Measurements from ENCODE around the gene TAC3. TPM values are rescaled to one million over a fixed set of nuclear protein-coding genes. Genes with fewer than 3 reads are reported as not detected.
A peak's percentile ranks its signal among the peaks of the same experiment; 100 is the strongest.

The TAC3 gene
- total and polyA plus RNA-seq, 4 donors, result not detected

DNA sequence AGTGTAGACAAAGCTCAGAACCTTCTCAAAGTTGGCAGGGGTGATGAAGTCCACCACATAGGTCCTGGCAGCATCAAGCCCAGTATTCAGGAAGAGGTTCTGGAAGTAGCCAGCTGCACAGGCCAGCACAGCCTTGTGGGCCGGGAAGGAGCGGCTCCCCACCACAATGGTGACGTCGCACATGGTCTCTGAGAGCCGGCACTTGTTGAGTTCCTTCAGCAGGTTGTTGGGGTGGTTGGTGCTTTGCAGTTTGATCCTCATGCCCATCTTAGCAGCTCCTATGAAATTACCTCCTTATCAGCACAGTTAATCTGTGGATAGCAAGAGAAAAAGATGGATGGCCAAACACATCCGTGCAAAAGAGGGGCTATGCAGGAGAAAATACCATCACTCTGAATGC, 11.7 kb downstream of the TAC3 start:
- Histone ChIP-seq H3K4me3 (no peak overlapping the region), H3K4me1 (ENCODE audit: control insufficient read depth in 5 of 5, insufficient read depth in 5 of 5, low read length in 5 of 5) (peaks cover 0 to 12% (median 4%) of the 10 kb centered on the region in 5 donors), H3K27ac (ENCODE audit: low read depth in 1 of 2, low read length in 1 of 2) (no peak overlapping the region), H3K36me3 (ENCODE audit: control insufficient read depth in 4 of 4, insufficient read depth in 4 of 4, low read length in 4 of 4) (peaks cover 0 to 25% (median 20%) of the 10 kb centered on the region in 4 donors), H3K27me3 (ENCODE audit: control insufficient read depth in 3 of 3, insufficient read depth in 3 of 3, low read length in 2 of 3) (no peaks in the 10 kb centered on the region), H3K9ac (ENCODE audit: insufficient read depth in 1 of 2, low read length in 2 of 2) (no peak overlapping the region), H3K9me3 (ENCODE audit: control insufficient read depth in 4 of 4, insufficient read depth in 3 of 4, low read length in 3 of 4) (no peaks in the 10 kb centered on the region)
- WGBS, 2 donors, result 82 to 84% methylated on average over 6 of the region's 6 CpGs
- TF ChIP-seq, protein P1, sequence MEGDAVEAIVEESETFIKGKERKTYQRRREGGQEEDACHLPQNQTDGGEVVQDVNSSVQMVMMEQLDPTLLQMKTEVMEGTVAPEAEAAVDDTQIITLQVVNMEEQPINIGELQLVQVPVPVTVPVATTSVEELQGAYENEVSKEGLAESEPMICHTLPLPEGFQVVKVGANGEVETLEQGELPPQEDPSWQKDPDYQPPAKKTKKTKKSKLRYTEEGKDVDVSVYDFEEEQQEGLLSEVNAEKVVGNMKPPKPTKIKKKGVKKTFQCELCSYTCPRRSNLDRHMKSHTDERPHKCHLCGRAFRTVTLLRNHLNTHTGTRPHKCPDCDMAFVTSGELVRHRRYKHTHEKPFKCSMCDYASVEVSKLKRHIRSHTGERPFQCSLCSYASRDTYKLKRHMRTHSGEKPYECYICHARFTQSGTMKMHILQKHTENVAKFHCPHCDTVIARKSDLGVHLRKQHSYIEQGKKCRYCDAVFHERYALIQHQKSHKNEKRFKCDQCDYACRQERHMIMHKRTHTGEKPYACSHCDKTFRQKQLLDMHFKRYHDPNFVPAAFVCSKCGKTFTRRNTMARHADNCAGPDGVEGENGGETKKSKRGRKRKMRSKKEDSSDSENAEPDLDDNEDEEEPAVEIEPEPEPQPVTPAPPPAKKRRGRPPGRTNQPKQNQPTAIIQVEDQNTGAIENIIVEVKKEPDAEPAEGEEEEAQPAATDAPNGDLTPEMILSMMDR (IDR thresholded peaks at IDR 0.05; ENCODE audit: control extremely low read depth, extremely low read depth), result no peak
- ATAC-seq (ENCODE audit: insufficient read depth, low FRiP score) (no peak), DNase-seq (no peak)

DNA sequence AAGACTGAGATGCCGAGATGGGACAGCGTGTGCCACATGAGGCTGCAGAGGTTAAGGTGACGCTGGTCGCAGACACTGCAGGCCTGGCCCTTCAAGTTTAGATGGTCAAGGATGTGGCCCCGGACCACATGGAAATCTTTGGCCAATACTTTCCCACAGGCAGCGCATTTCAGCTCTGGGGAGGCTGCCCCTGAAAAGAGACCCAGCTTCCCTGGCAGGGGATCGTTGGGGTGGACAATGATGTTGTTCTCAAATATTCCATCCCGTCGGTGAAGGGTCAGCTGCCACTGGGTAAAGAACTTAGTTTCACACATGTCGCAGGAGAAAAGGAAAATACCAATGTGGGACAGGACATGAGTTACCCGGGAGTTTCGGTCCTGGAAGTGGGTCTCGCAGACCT, 12.9 kb downstream of the TAC3 start:
- no peak for ATAC-seq (ENCODE audit: insufficient read depth, low FRiP score)
- H3K36me3 ChIP-seq (ENCODE audit: control insufficient read depth in 4 of 4, insufficient read depth in 4 of 4, low read length in 4 of 4), result peaks cover 0 to 25% (median 20%) of the 10 kb centered on the region in 4 donors
- H3K27ac ChIP-seq (ENCODE audit: low read depth in 1 of 2, low read length in 1 of 2), result no peak overlapping the region
- H3K9ac ChIP-seq (ENCODE audit: insufficient read depth in 1 of 2, low read length in 2 of 2), result no peak overlapping the region
- 93 to 96% methylated on average over 13 of the region's 13 CpGs for WGBS, 2 donors
- H3K4me1 ChIP-seq (ENCODE audit: control insufficient read depth in 5 of 5, insufficient read depth in 5 of 5, low read length in 5 of 5), result peaks cover 0 to 12% (median 4%) of the 10 kb centered on the region in 5 donors
- H3K4me3 ChIP-seq, result no peak overlapping the region
- no peak for DNase-seq
- H3K27me3 ChIP-seq (ENCODE audit: control insufficient read depth in 3 of 3, insufficient read depth in 3 of 3, low read length in 2 of 3), result no peaks in the 10 kb centered on the region
- no peaks in the 10 kb centered on the region for H3K9me3 ChIP-seq (ENCODE audit: control insufficient read depth in 4 of 4, insufficient read depth in 3 of 4, low read length in 3 of 4)
- TF ChIP-seq, protein P1 (IDR thresholded peaks at IDR 0.05; ENCODE audit: control extremely low read depth, extremely low read depth), result no peak

- WGBS, 2 donors, result 30 to 38% methylated on average over 13 of the region's 13 CpGs
- Histone ChIP-seq H3K27ac (ENCODE audit: low read depth in 1 of 2, low read length in 1 of 2) (no peak overlapping the region), H3K4me3 (no peak overlapping the region), H3K36me3 (ENCODE audit: control insufficient read depth in 4 of 4, insufficient read depth in 4 of 4, low read length in 4 of 4) (peaks cover 0 to 25% (median 23%) of the 10 kb centered on the region in 4 donors), H3K9me3 (ENCODE audit: control insufficient read depth in 4 of 4, insufficient read depth in 3 of 4, low read length in 3 of 4) (no peaks in the 10 kb centered on the region), H3K27me3 (ENCODE audit: control insufficient read depth in 3 of 3, insufficient read depth in 3 of 3, low read length in 2 of 3) (no peaks in the 10 kb centered on the region), H3K9ac (ENCODE audit: insufficient read depth in 1 of 2, low read length in 2 of 2) (no peak overlapping the region), H3K4me1 (ENCODE audit: control insufficient read depth in 5 of 5, insufficient read depth in 5 of 5, low read length in 5 of 5) (peaks cover 0 to 10% (median 6%) of the 10 kb centered on the region in 5 donors)
- TF ChIP-seq, protein P1 (IDR thresholded peaks at IDR 0.05; ENCODE audit: control extremely low read depth, extremely low read depth), result peak; percentile 62
- DNase-seq (peak; percentile 38 to 47 (median 43)), ATAC-seq (ENCODE audit: insufficient read depth, low FRiP score) (peak; percentile 66)
Observed at GRCh38 chr12:57001448-57001906, 14.9 kb downstream of the TAC3 start.

GRCh38 chr12:57000393-57000792, 15.9 kb downstream of the TAC3 start:
- Histone ChIP-seq H3K27me3 (ENCODE audit: control insufficient read depth in 3 of 3, insufficient read depth in 3 of 3, low read length in 2 of 3) (no peaks in the 10 kb centered on the region), H3K27ac (ENCODE audit: low read depth in 1 of 2, low read length in 1 of 2) (no peak overlapping the region), H3K9ac (ENCODE audit: insufficient read depth in 1 of 2, low read length in 2 of 2) (no peak overlapping the region), H3K4me1 (ENCODE audit: control insufficient read depth in 5 of 5, insufficient read depth in 5 of 5, low read length in 5 of 5) (peaks cover 0 to 15% (median 5%) of the 10 kb centered on the region in 5 donors), H3K36me3 (ENCODE audit: control insufficient read depth in 4 of 4, insufficient read depth in 4 of 4, low read length in 4 of 4) (peaks cover 0 to 25% (median 23%) of the 10 kb centered on the region in 4 donors), H3K9me3 (ENCODE audit: control insufficient read depth in 4 of 4, insufficient read depth in 3 of 4, low read length in 3 of 4) (no peaks in the 10 kb centered on the region), H3K4me3 (no peak overlapping the region)
- DNase-seq (no peak), ATAC-seq (ENCODE audit: insufficient read depth, low FRiP score) (no peak)
- TF ChIP-seq, protein P1 (IDR thresholded peaks at IDR 0.05; ENCODE audit: control extremely low read depth, extremely low read depth), result no peak
- WGBS, 2 donors, result 59 to 79% methylated on average over 1 of the region's 1 CpG

Data from lung (tissue), 12 donors.